Parathyroid adenoma (tissue), 2 donors: Measurements from ENCODE around the gene PLEKHD1.

Experiments
- H2AFZ ChIP-seq: fragments of 300-600 bp; sonication (generic); one replicate; pipeline ENCODE4 v1.7.0; 2017; ENCODE audit warnings: antibody characterized with exemption, mild to moderate bottlenecking
- H3K27ac ChIP-seq: fragments of 300-600 bp; sonication (generic); one replicate; pipeline ENCODE4 v1.7.0; 2017
- H3K27me3 ChIP-seq: fragments of 300-600 bp; sonication (generic); one replicate; pipeline ENCODE4 v1.7.0; 2017; ENCODE audit warnings: low read length; ENCODE audit not compliant: control insufficient read depth, insufficient read depth
- H3K36me3 ChIP-seq: fragments of 300-600 bp; sonication (generic); one replicate; pipeline ENCODE4 v1.7.0; 2017; ENCODE audit warnings: low read length; ENCODE audit not compliant: control insufficient read depth, insufficient read depth
- H3K4me1 ChIP-seq: fragments of 300-600 bp; sonication (generic); one replicate; pipeline ENCODE4 v1.7.0; 2017; ENCODE audit warnings: control low read depth
- H3K4me2 ChIP-seq: fragments of 300-600 bp; sonication (generic); one replicate; pipeline ENCODE4 v1.7.0; 2017; ENCODE audit warnings: low read length
- H3K4me3 ChIP-seq: fragments of 300-600 bp; sonication (generic); one replicate; pipeline ENCODE4 v1.7.0; 2017; ENCODE audit warnings: low read depth, low read length
- H3K79me2 ChIP-seq: fragments of 300-600 bp; sonication (generic); one replicate; pipeline ENCODE4 v1.7.0; 2017; ENCODE audit warnings: control low read depth
- H3K9ac ChIP-seq: fragments of 300-600 bp; sonication (generic); one replicate; pipeline ENCODE4 v1.7.0; 2017; ENCODE audit warnings: mild to moderate bottlenecking
- H3K9me3 ChIP-seq: fragments of 300-600 bp; sonication (generic); one replicate; pipeline ENCODE4 v1.7.0; 2017; ENCODE audit warnings: low read length; ENCODE audit not compliant: control insufficient read depth
- TF ChIP-seq, protein P1 (sequence below): fragments of 300-600 bp; sonication (generic); IDR thresholded peaks from one replicate; pipeline ENCODE4 v1.7.0; 2017; ENCODE audit warnings: antibody characterized with exemption, mild to moderate bottlenecking
- donor health status: primary hyperparathyroidism.

The PLEKHD1 gene

GRCh38 chr14:69569859-69570258 lies 85.3 kb downstream of the PLEKHD1 start:
- peaks cover 3% of the 10 kb centered on the region for H3K4me1 ChIP-seq
- H3K27me3 ChIP-seq, result peaks cover 7% of the 10 kb centered on the region
- no peaks in the 10 kb centered on the region for H3K9me3 ChIP-seq
- H3K79me2 ChIP-seq, result no peaks in the 10 kb centered on the region
- no peak overlapping the region for H3K4me3 ChIP-seq
- no peak overlapping the region for H2AFZ ChIP-seq
- no peaks in the 10 kb centered on the region for H3K36me3 ChIP-seq
- TF ChIP-seq, protein P1, sequence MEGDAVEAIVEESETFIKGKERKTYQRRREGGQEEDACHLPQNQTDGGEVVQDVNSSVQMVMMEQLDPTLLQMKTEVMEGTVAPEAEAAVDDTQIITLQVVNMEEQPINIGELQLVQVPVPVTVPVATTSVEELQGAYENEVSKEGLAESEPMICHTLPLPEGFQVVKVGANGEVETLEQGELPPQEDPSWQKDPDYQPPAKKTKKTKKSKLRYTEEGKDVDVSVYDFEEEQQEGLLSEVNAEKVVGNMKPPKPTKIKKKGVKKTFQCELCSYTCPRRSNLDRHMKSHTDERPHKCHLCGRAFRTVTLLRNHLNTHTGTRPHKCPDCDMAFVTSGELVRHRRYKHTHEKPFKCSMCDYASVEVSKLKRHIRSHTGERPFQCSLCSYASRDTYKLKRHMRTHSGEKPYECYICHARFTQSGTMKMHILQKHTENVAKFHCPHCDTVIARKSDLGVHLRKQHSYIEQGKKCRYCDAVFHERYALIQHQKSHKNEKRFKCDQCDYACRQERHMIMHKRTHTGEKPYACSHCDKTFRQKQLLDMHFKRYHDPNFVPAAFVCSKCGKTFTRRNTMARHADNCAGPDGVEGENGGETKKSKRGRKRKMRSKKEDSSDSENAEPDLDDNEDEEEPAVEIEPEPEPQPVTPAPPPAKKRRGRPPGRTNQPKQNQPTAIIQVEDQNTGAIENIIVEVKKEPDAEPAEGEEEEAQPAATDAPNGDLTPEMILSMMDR, result no peak
- H3K27ac ChIP-seq, result no peak overlapping the region
- no peak overlapping the region for H3K9ac ChIP-seq
- no peak overlapping the region for H3K4me2 ChIP-seq

GRCh38 chr14:69570836-69571330 lies 86.4 kb downstream of the PLEKHD1 start:
- no peak overlapping the region for H2AFZ ChIP-seq
- no peak overlapping the region for H3K4me3 ChIP-seq
- TF ChIP-seq, protein P1, result no peak
- no peaks in the 10 kb centered on the region for H3K36me3 ChIP-seq
- no peak overlapping the region for H3K4me2 ChIP-seq
- H3K9me3 ChIP-seq, result no peaks in the 10 kb centered on the region
- peaks cover 7% of the 10 kb centered on the region for H3K27me3 ChIP-seq
- H3K79me2 ChIP-seq, result no peaks in the 10 kb centered on the region
- H3K4me1 ChIP-seq, result peaks cover 3% of the 10 kb centered on the region
- no peak overlapping the region for H3K27ac ChIP-seq
- no peak overlapping the region for H3K9ac ChIP-seq

- H3K27me3 ChIP-seq, result peaks cover 7% of the 10 kb centered on the region
Measured at GRCh38 chr14:69571449-69572029, 87.0 kb downstream of the PLEKHD1 start.

GRCh38 chr14:69572030-69572840 lies 87.7 kb downstream of the PLEKHD1 start:
- no peaks in the 10 kb centered on the region for H3K36me3 ChIP-seq
- TF ChIP-seq, protein P1, result no peak
- H3K27me3 ChIP-seq, result peaks cover 7% of the 10 kb centered on the region
- H3K9ac ChIP-seq, result no peak overlapping the region
- H3K4me1 ChIP-seq, result peaks cover 3% of the 10 kb centered on the region
- H3K4me3 ChIP-seq, result peak overlapping the region; percentile 10
- peak overlapping the region; percentile 59 for H3K4me2 ChIP-seq
- H2AFZ ChIP-seq, result peak overlapping the region; percentile 79
- no peak overlapping the region for H3K27ac ChIP-seq
- H3K9me3 ChIP-seq, result no peaks in the 10 kb centered on the region
- no peaks in the 10 kb centered on the region for H3K79me2 ChIP-seq

More at GRCh38 chr14:69571449-69572029, 87.0 kb downstream of the PLEKHD1 start:
- peak overlapping the region; percentile 10 for H3K4me3 ChIP-seq
- H2AFZ ChIP-seq, result peak overlapping the region; percentile 79
- H3K9ac ChIP-seq, result no peak overlapping the region
- no peak overlapping the region for H3K27ac ChIP-seq
- TF ChIP-seq, protein P1, result no peak
- H3K9me3 ChIP-seq, result no peaks in the 10 kb centered on the region
- H3K36me3 ChIP-seq, result no peaks in the 10 kb centered on the region
- peaks cover 3% of the 10 kb centered on the region for H3K4me1 ChIP-seq
- peak overlapping the region; percentile 59 for H3K4me2 ChIP-seq
- H3K79me2 ChIP-seq, result no peaks in the 10 kb centered on the region
